Activated CD8-positive, alpha-beta T cell treated with anti-CD3 and anti-CD28 coated beads for 36 hours (primary cell): ENCODE measurements around the gene COL1A1. TPM values are rescaled to one million over a fixed set of nuclear protein-coding genes. Genes with fewer than 3 reads are reported as not detected.

Experiments
- ATAC-seq: fragments of 200-7000 bp; cut with Tn5 transposase; one replicate; pipeline ENCODE4 v1.10.0; 2021; ENCODE audit warnings: mild to moderate bottlenecking, moderate library complexity
- CTCF ChIA-PET: fragments of 350-600 bp; sonication (Branson Sonifier 250); formaldehyde crosslinking; loops from one replicate; lab custom pipeline; 2021; ENCODE audit warnings: antibody characterized with exemption; lab: Charles Lee
- POLR2A ChIA-PET: fragments of 350-600 bp; sonication (Branson Sonifier 250); formaldehyde crosslinking; loops from one replicate; lab custom pipeline; 2021; ENCODE audit warnings: antibody characterized with exemption; lab: Charles Lee
- DNase-seq: peaks from one replicate; pipeline ENCODE4 v3.0.0-alpha.2; 2020
- H3K27ac Mint-ChIP-seq: one replicate; pipeline ENCODE4 v1.8.0; 2021; ENCODE audit warnings: mild to moderate bottlenecking, mixed read lengths
- H3K27me3 Mint-ChIP-seq: one replicate; pipeline ENCODE4 v1.8.0; 2021; ENCODE audit warnings: mixed read lengths
- H3K36me3 Mint-ChIP-seq: one replicate; pipeline ENCODE4 v1.8.0; 2021; ENCODE audit warnings: low read depth, mixed read lengths
- H3K4me1 Mint-ChIP-seq: one replicate; pipeline ENCODE4 v1.8.0; 2021; ENCODE audit warnings: low read depth, mixed read lengths
- H3K4me3 Mint-ChIP-seq: one replicate; pipeline ENCODE4 v1.8.0; 2021; ENCODE audit warnings: mild to moderate bottlenecking, moderate library complexity, mixed read lengths
- H3K9me3 Mint-ChIP-seq: one replicate; pipeline ENCODE4 v1.8.0; 2021; ENCODE audit warnings: mixed read lengths
- intact Hi-C: fragments of 100-400 bp; cut with micrococcal nuclease; formaldehyde crosslinking; loops from one replicate; pipeline ENCODE4 v1.10.0; 2022
- total RNA-seq, 2 experiments: library from RNA; stranded (reverse); gene quantifications; one replicate each; pipeline ENCODE4 v1.2.3, GENCODE V29; 2021
- TF ChIP-seq, protein P1 (sequence below): fragments of 200-600 bp; IDR thresholded peaks from one replicate; pipeline ENCODE4 v1.8.0; 2022; ENCODE audit warnings: antibody characterized with exemption, mild to moderate bottlenecking

Gene COL1A1
- total RNA-seq, 2 experiments from 2014 or later: 0.92 to 1.0 TPM

DNA sequence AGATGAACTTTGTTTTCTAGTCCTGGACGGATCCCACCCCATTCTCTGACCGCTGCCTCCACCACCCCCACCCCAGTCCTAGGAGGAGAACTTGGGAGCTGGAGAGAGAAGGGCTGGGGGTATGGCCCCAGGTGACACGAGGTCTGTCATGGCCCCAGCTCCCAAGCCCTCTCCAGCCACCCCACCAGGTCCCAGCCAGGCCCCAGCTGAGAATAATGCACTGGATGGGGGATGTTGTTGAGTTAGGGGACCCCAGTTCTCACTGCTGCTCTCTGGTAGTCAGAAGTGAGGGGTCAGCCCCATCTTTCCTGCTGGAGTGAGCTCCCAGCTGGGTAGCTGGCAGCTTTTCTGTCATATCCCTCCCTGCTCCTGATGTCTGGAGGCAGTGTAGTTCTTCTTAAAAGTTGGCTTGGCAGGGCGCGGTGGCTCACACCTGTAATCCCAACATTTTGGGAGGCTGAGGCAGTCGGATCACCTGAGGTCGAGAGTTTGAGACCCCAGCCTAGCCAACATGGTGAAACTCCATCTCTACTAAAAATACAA, 4.6 kb upstream of the COL1A1 start:
- intact Hi-C loops: loop anchor here (2.0 kb wide), 1 partner anchor 65 kb away; no protein-coding TSS in a partner anchor
- Mint-ChIP-seq H3K27ac (no peak overlapping the region), H3K36me3 (no peaks in the 10 kb centered on the region), H3K27me3 (peaks cover 53% of the 10 kb centered on the region), H3K4me1 (peaks cover 13% of the 10 kb centered on the region), H3K9me3 (no peaks in the 10 kb centered on the region), H3K4me3 (no peak overlapping the region)
- DNase-seq (no peak), ATAC-seq (no peak)
- TF ChIP-seq, protein P1, sequence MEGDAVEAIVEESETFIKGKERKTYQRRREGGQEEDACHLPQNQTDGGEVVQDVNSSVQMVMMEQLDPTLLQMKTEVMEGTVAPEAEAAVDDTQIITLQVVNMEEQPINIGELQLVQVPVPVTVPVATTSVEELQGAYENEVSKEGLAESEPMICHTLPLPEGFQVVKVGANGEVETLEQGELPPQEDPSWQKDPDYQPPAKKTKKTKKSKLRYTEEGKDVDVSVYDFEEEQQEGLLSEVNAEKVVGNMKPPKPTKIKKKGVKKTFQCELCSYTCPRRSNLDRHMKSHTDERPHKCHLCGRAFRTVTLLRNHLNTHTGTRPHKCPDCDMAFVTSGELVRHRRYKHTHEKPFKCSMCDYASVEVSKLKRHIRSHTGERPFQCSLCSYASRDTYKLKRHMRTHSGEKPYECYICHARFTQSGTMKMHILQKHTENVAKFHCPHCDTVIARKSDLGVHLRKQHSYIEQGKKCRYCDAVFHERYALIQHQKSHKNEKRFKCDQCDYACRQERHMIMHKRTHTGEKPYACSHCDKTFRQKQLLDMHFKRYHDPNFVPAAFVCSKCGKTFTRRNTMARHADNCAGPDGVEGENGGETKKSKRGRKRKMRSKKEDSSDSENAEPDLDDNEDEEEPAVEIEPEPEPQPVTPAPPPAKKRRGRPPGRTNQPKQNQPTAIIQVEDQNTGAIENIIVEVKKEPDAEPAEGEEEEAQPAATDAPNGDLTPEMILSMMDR: no peak
- ChIA-PET CTCF (interaction anchor here (3.1 to 6.8 kb wide), 2 partner anchors 10 to 36 kb away, joined by 10 to 111 read pairs; no protein-coding TSS in a partner anchor), POLR2A (no interaction called here)

DNA sequence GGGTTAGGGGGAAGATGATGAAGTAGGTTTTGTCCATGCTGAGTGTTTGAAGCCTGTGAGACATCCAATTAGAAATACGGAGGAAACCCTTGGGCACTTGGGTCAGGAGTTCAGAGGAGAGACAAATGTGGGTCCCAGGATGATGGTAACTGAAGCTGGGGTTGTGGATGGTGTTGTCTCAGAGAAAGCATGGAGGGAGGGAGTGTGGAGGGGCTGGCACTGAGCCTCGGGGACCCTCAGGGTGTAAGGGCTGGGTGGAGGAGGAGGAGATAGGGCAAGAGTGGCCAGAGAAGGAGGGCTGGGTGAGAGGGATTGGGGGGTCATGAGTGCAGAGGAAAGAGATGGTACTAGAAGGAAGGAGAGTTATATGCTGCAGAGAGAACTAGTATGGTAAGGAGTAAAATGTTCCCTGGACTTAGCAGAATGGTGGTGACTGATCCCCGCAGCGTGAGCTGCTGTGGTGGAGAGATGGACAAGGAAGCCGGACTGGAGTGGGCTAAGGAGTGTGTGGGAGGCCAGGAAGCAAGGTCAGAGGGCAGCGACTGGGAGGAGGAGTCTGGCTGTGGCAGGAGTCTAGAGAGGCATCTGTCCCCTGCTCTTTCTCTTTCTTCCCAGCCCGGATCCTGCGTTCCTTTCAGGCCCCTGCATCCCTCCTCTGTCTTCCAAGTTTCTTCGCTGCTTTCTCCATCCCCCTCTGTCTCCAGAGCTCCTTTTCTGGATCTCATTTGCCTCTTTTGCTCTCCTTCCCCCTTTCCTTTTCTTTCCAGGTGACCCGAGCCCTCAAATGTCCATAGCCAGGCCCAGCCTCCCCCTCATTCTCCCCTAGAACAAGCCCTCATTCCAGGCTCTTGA, 3.9 kb upstream of the COL1A1 start:
- Mint-ChIP-seq H3K27ac (no peak overlapping the region), H3K36me3 (no peaks in the 10 kb centered on the region), H3K27me3 (peaks cover 58% of the 10 kb centered on the region), H3K9me3 (no peaks in the 10 kb centered on the region), H3K4me3 (no peak overlapping the region), H3K4me1 (peaks cover 17% of the 10 kb centered on the region)
- ChIA-PET POLR2A (interaction anchor here (0.9 kb wide), 1 partner anchor 50 kb away, joined by 3 read pairs; no protein-coding TSS in a partner anchor), CTCF (interaction anchor here (3.1 to 6.8 kb wide), 2 partner anchors 11 to 36 kb away, joined by 10 to 111 read pairs; no protein-coding TSS in a partner anchor)
- ATAC-seq (no peak), DNase-seq (no peak)
- TF ChIP-seq, protein P1: no peak
- intact Hi-C loops: loop anchor here (2.0 kb wide), 1 partner anchor 65 kb away; no protein-coding TSS in a partner anchor

DNA sequence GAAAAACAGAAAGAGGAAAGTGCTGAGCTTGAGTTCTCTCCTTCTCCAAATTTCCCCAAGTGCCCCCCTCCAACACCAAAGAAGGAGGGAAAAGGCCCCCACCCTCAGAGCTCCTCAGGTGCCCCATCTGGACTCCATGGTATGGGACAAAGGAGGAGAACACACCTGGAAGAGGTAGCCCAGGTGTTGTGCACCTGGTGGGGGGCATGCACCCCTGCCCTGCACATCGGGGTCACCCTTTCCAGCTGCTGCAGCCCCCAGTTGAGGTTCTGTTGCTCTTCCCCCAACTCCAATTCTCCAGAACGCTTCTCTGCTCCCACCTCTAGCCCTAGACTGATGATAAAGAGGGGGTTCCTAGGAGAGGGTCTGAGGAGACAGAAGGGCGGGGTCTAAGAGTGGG, 3.0 kb upstream of the COL1A1 start:
- POLR2A ChIA-PET: interaction anchor here (0.5 to 0.9 kb wide), 3 partner anchors 12 to 239 kb away, joined by 3 to 5 read pairs (median 4); no protein-coding TSS in a partner anchor
- Mint-ChIP-seq H3K27me3 (peaks cover 56% of the 10 kb centered on the region), H3K4me1 (peaks cover 20% of the 10 kb centered on the region), H3K4me3 (no peak overlapping the region), H3K36me3 (no peaks in the 10 kb centered on the region), H3K9me3 (no peaks in the 10 kb centered on the region), H3K27ac (no peak overlapping the region)
- intact Hi-C loops: loop anchor here (2.0 kb wide), 1 partner anchor 66 kb away; no protein-coding TSS in a partner anchor
- CTCF ChIA-PET: interaction anchor here (1.0 to 6.8 kb wide), 6 partner anchors 11 to 88 kb away, joined by 3 to 111 read pairs (median 6); partner anchors contain the start of gene TMEM92
- ATAC-seq: no peak
- TF ChIP-seq, protein P1: no peak
- DNase-seq: no peak

DNA sequence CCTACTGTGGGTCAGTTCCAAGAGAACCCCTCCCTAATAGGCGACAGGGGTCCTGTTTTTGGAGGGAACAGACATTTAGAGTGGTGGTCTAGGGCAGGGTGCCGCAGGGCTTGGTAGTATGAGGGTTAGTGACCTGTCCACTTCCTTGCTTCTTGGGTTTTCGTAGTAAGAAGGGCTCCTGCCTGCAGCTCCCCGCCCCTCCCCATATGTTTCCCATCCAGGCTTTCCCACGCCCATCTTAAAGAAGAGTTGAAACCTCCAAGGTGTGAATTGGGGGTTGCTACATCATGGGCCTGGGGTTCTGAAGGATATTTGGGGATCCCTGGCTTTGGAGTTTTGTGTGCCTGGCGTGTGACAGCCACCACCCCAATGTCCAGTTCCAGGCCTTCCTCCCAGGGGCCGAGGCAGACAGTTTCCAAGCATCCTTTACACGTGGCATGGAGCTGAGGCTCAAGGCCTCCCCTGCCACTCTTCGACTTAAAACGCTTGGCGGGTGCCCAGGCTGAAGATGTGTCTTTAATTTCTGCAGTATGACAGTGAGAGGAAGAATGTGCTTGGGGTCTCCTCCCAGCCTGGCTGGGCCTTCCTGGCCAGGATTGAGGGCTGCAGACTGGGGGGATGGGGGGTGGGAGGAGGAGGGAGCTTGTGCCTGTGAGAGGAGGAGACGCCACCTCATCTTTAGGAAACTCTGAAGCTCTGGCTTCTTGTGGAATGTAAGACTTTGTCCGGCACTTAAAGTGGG, 2.3 kb upstream of the COL1A1 start:
- ChIA-PET POLR2A (interaction anchor here (0.5 to 0.9 kb wide), 3 partner anchors 12 to 238 kb away, joined by 3 to 5 read pairs (median 4); no protein-coding TSS in a partner anchor), CTCF (interaction anchor here (1.0 to 6.8 kb wide), 6 partner anchors 12 to 89 kb away, joined by 3 to 111 read pairs (median 6); partner anchors contain the start of gene TMEM92)
- ATAC-seq (no peak), DNase-seq (no peak)
- intact Hi-C loops: loop anchor here (2.0 kb wide), 1 partner anchor 67 kb away; no protein-coding TSS in a partner anchor
- Mint-ChIP-seq H3K9me3 (no peaks in the 10 kb centered on the region), H3K4me1 (peaks cover 20% of the 10 kb centered on the region), H3K27me3 (peaks cover 56% of the 10 kb centered on the region), H3K4me3 (no peak overlapping the region), H3K27ac (no peak overlapping the region), H3K36me3 (no peaks in the 10 kb centered on the region)
- TF ChIP-seq, protein P1: no peak
